Neuron (in vitro differentiated cells): ENCODE measurements around the gene TBC1D19.
"Not testable (repeated sequence)": the region's sequence is repeated elsewhere in the genome, so short reads cannot be mapped to it uniquely, and the experiment has no call there.

Experiments used
- H2AFZ ChIP-seq: one replicate; pipeline ENCODE4 v1.6.1; 2013; ENCODE audit warnings: low read depth, mild to moderate bottlenecking, inconsistent platforms, low read length, moderate library complexity
- H3K27me3 ChIP-seq: one replicate; pipeline ENCODE4 v1.6.1; 2013; ENCODE audit warnings: low read length; ENCODE audit not compliant: insufficient read depth
- H3K36me3 ChIP-seq: one replicate; pipeline ENCODE4 v1.6.1; 2013; ENCODE audit warnings: low read length; ENCODE audit not compliant: insufficient read depth
- H3K4me1 ChIP-seq: one replicate; pipeline ENCODE4 v1.6.1; 2013; ENCODE audit warnings: low read length; ENCODE audit not compliant: insufficient read depth
- H3K4me3 ChIP-seq: 2 replicates; pipeline ENCODE4 v1.5.1; 2013; ENCODE audit warnings: mild to moderate bottlenecking, low read length, moderate library complexity
- H3K9me3 ChIP-seq: one replicate; pipeline ENCODE4 v1.6.1; 2013; ENCODE audit warnings: low read length

Gene TBC1D19

GRCh38 chr4:26609868-26610267 is 26.0 kb downstream of the TBC1D19 start:
- Histone ChIP-seq H3K27me3 (no peaks in the 10 kb centered on the region), H3K4me3 (no peak overlapping the region), H2AFZ (no peak overlapping the region), H3K9me3 (no peaks in the 10 kb centered on the region), H3K4me1 (no peaks in the 10 kb centered on the region), H3K36me3 (no peaks in the 10 kb centered on the region)

GRCh38 chr4:26611372-26611771 is 27.5 kb downstream of the TBC1D19 start:
- Histone ChIP-seq H3K36me3 (peaks cover 2% of the 10 kb centered on the region), H2AFZ (no peak overlapping the region), H3K27me3 (no peaks in the 10 kb centered on the region), H3K4me1 (no peaks in the 10 kb centered on the region), H3K4me3 (no peak overlapping the region), H3K9me3 (no peaks in the 10 kb centered on the region)

GRCh38 chr4:26611885-26612284 is 28.0 kb downstream of the TBC1D19 start:
- peaks cover 2% of the 10 kb centered on the region for H3K36me3 ChIP-seq
- H3K4me1 ChIP-seq: no peaks in the 10 kb centered on the region
- no peak overlapping the region for H3K4me3 ChIP-seq
- H3K27me3 ChIP-seq: no peaks in the 10 kb centered on the region
- no peaks in the 10 kb centered on the region for H3K9me3 ChIP-seq
- no peak overlapping the region for H2AFZ ChIP-seq

GRCh38 chr4:26613237-26613636 is 29.4 kb downstream of the TBC1D19 start:
- Histone ChIP-seq H3K4me1 (no peaks in the 10 kb centered on the region), H3K4me3 (no peak overlapping the region), H3K36me3 (peaks cover 2% of the 10 kb centered on the region), H3K9me3 (no peaks in the 10 kb centered on the region), H2AFZ (no peak overlapping the region), H3K27me3 (no peaks in the 10 kb centered on the region)

- peaks cover 2% of the 10 kb centered on the region for H3K36me3 ChIP-seq
- H2AFZ ChIP-seq: no peak overlapping the region
- H3K4me1 ChIP-seq: no peaks in the 10 kb centered on the region
- H3K4me3 ChIP-seq: no peak overlapping the region
- H3K9me3 ChIP-seq: no peaks in the 10 kb centered on the region
- no peaks in the 10 kb centered on the region for H3K27me3 ChIP-seq
Measured at GRCh38 chr4:26613735-26614134, 29.9 kb downstream of the TBC1D19 start.

GRCh38 chr4:26619784-26620183 is 35.9 kb downstream of the TBC1D19 start:
- Histone ChIP-seq H2AFZ (no peak overlapping the region), H3K36me3 (peaks cover 7% of the 10 kb centered on the region), H3K4me1 (no peaks in the 10 kb centered on the region), H3K4me3 (no peak overlapping the region), H3K27me3 (no peaks in the 10 kb centered on the region), H3K9me3 (peaks cover 2% of the 10 kb centered on the region)

- Histone ChIP-seq H3K4me3 (no peak overlapping the region), H3K9me3 (peaks cover 2% of the 10 kb centered on the region), H3K4me1 (no peaks in the 10 kb centered on the region), H3K36me3 (peaks cover 5% of the 10 kb centered on the region), H3K27me3 (no peaks in the 10 kb centered on the region), H2AFZ (no peak overlapping the region)
Measured at GRCh38 chr4:26621366-26621765, 37.5 kb downstream of the TBC1D19 start.

- Histone ChIP-seq H3K4me1 (no peaks in the 10 kb centered on the region), H3K9me3 (peaks cover 2% of the 10 kb centered on the region), H3K36me3 (peaks cover 5% of the 10 kb centered on the region), H3K27me3 (no peaks in the 10 kb centered on the region), H3K4me3 (no peak overlapping the region), H2AFZ (no peak overlapping the region)
Measured at GRCh38 chr4:26622913-26623312, 39.0 kb downstream of the TBC1D19 start.

- H3K9me3 ChIP-seq, H3K4me1 ChIP-seq, H3K4me3 ChIP-seq, H2AFZ ChIP-seq, H3K36me3 ChIP-seq, H3K27me3 ChIP-seq: not testable (repeated sequence)
Measured at GRCh38 chr4:26626658-26627057, 42.8 kb downstream of the TBC1D19 start.

- Histone ChIP-seq H3K27me3 (no peaks in the 10 kb centered on the region), H3K36me3 (no peaks in the 10 kb centered on the region), H2AFZ (no peak overlapping the region), H3K4me1 (no peaks in the 10 kb centered on the region), H3K9me3 (no peaks in the 10 kb centered on the region), H3K4me3 (no peak overlapping the region)
Measured at GRCh38 chr4:26632916-26633315, 49.0 kb downstream of the TBC1D19 start.

- Histone ChIP-seq H3K4me3 (no peak overlapping the region), H3K27me3 (no peaks in the 10 kb centered on the region), H3K4me1 (no peaks in the 10 kb centered on the region)
Measured at GRCh38 chr4:26634237-26634636, 50.4 kb downstream of the TBC1D19 start.

GRCh38 chr4:26636458-26636857 is 52.6 kb downstream of the TBC1D19 start:
- Histone ChIP-seq H3K36me3 (peaks cover 16% of the 10 kb centered on the region), H3K9me3 (peaks cover 2% of the 10 kb centered on the region), H2AFZ (no peak overlapping the region), H3K4me3 (no peak overlapping the region), H3K27me3 (no peaks in the 10 kb centered on the region), H3K4me1 (no peaks in the 10 kb centered on the region)

More at GRCh38 chr4:26634237-26634636, 50.4 kb downstream of the TBC1D19 start:
- Histone ChIP-seq H2AFZ (no peak overlapping the region), H3K36me3 (peaks cover 6% of the 10 kb centered on the region), H3K9me3 (no peaks in the 10 kb centered on the region)

GRCh38 chr4:26640639-26641038 is 56.8 kb downstream of the TBC1D19 start:
- H2AFZ ChIP-seq, H3K4me3 ChIP-seq, H3K9me3 ChIP-seq, H3K27me3 ChIP-seq, H3K4me1 ChIP-seq: not testable (repeated sequence)
- peaks cover 16% of the 10 kb centered on the region for H3K36me3 ChIP-seq

GRCh38 chr4:26647523-26648224 is 63.8 kb downstream of the TBC1D19 start:
- no peak overlapping the region for H3K4me3 ChIP-seq
- H2AFZ ChIP-seq: no peak overlapping the region
- H3K9me3 ChIP-seq: peaks cover 1% of the 10 kb centered on the region
- H3K36me3 ChIP-seq: no peaks in the 10 kb centered on the region
- no peaks in the 10 kb centered on the region for H3K27me3 ChIP-seq
- H3K4me1 ChIP-seq: no peaks in the 10 kb centered on the region
